Measurements from ENCODE around the gene TBC1D10A. TPM values are rescaled to one million over a fixed set of nuclear protein-coding genes. Genes with fewer than 3 reads are reported as not detected.
A peak's percentile ranks its signal among the peaks of the same experiment; 100 is the strongest.

The TBC1D10A gene
- total and polyA plus RNA-seq, 12 donors: 3.2 to 9.5 (median 5.7) TPM

DNA sequence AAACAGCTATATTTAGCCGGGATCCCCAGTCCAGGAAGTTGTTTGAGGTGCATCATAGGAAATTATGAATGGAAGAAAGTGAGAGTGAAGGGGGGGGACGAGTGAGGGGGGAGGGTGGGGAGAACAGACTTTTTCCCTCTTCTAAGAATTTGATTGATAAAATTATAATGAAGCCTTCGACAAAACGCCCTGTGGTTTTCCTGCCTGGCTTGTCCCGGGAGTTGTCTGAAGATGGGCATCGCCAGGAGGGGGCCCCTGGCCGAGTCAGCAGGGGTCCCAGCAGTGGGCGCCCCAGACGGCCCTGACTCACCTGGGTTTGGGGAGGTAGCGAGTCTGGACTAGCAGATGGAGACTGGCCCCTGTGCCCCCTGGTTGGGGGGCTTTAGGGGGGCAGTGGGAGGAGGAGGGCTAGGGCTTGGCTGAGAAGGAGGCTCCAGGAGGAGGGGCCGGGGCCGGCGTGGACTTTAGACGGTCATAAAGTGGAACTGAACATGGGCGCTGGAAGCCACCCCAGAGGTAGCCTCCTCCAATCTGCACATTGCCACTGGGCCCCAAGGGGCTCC lies 79.8 kb downstream of the TBC1D10A start:
- Histone ChIP-seq H3K9me3 (no peaks in the 10 kb centered on the region), H3K4me3 (peak overlapping the region in 8 of 10 donors; percentile 0 to 60 (median 47)), H3K27me3 (peaks cover 3 to 76% (median 68%) of the 10 kb centered on the region in 7 donors), H3K36me3 (peaks cover 0 to 17% (median 0%) of the 10 kb centered on the region in 9 donors), H3K4me1 (peaks cover 4 to 52% (median 19%) of the 10 kb centered on the region in 9 donors), H3K27ac (peak overlapping the region in 1 of 10 donors; percentile 88)
- TF ChIP-seq, protein P1, sequence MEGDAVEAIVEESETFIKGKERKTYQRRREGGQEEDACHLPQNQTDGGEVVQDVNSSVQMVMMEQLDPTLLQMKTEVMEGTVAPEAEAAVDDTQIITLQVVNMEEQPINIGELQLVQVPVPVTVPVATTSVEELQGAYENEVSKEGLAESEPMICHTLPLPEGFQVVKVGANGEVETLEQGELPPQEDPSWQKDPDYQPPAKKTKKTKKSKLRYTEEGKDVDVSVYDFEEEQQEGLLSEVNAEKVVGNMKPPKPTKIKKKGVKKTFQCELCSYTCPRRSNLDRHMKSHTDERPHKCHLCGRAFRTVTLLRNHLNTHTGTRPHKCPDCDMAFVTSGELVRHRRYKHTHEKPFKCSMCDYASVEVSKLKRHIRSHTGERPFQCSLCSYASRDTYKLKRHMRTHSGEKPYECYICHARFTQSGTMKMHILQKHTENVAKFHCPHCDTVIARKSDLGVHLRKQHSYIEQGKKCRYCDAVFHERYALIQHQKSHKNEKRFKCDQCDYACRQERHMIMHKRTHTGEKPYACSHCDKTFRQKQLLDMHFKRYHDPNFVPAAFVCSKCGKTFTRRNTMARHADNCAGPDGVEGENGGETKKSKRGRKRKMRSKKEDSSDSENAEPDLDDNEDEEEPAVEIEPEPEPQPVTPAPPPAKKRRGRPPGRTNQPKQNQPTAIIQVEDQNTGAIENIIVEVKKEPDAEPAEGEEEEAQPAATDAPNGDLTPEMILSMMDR (IDR thresholded peaks at IDR 0.05): no peak
- WGBS, 2 donors: 33 to 34% methylated on average over 15 of the region's 15 CpGs
- ATAC-seq: no peak
- no peak for DNase-seq
- intact Hi-C loops (cut with DNase I): loop anchor here in 3 of 10 donors (5.0 kb wide), 1 partner anchor 40 kb away; no protein-coding TSS in a partner anchor

DNA sequence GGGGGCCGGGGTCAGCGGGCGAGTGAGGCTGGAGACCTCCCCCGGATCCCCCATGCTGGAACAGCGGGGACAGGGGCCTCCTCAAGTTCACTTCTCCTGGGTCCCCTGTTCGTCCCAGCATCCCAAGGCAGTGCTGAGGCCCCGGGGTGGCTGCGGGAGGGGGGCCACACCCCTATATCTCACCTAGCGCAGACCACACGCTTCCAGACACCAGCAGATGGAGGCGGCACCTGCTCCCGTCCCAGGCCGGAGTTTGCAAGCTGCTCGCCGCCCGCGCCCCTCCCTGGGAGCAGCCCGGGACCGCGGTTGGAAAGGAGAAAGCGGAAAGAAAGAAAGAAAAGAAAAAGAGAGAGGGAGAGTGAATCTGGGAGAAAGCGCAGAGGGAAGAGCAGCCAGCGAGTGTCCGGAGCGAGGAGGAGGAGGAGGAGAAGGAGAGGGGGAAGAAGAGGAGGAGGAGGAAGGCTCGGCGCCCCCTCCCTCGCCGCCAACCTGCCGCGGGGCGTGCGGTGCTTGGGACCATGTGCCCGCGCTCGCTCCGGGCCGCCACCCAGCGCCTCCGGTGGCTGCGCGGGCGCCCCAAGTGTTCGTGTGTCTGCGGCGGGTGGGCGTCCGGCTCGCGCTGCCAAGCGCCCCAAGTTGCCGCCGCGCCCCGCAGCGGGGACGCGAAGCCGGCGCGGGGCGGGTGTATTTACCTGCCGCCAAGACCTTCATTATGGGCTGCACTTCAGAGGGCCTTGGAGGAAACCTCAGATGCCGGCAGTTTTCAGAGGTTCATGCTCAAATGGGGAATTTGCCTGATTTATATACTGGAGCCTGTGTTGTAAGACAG lies 80.5 kb downstream of the TBC1D10A start, which contains the start of gene LIF:
TSS of gene LIF (minus strand) at position 775 of the 829 bp plus-strand sequence. CDS start at position 711, 64 bp downstream.
- TF ChIP-seq, protein P1 (IDR thresholded peaks at IDR 0.05): peak in 2 of 9 donors; percentile 15 to 27
- H3K27me3 ChIP-seq: peaks cover 3 to 79% (median 69%) of the 10 kb centered on the region in 7 donors
- peaks cover 0 to 17% (median 0%) of the 10 kb centered on the region in 9 donors for H3K36me3 ChIP-seq
- H3K4me1 ChIP-seq: peaks cover 4 to 46% (median 19%) of the 10 kb centered on the region in 9 donors
- WGBS, 2 donors: 0 to 1% methylated on average over 49 to 64 of the region's 64 CpGs
- peak within 1 kb of the TSS in 3 of 10 donors; percentile 12 to 88 (median 34) for H3K27ac ChIP-seq
- peak in 1 of 8 donors; percentile 17 for ATAC-seq
- no peaks in the 10 kb centered on the region for H3K9me3 ChIP-seq
- DNase-seq: no peak
- intact Hi-C loops (cut with DNase I): loop anchor here in 3 of 10 donors (5.0 kb wide), 1 partner anchor 39 kb away; no protein-coding TSS in a partner anchor
- H3K4me3 ChIP-seq: peak within 1 kb of the TSS; percentile 11 to 60 (median 47)

DNA sequence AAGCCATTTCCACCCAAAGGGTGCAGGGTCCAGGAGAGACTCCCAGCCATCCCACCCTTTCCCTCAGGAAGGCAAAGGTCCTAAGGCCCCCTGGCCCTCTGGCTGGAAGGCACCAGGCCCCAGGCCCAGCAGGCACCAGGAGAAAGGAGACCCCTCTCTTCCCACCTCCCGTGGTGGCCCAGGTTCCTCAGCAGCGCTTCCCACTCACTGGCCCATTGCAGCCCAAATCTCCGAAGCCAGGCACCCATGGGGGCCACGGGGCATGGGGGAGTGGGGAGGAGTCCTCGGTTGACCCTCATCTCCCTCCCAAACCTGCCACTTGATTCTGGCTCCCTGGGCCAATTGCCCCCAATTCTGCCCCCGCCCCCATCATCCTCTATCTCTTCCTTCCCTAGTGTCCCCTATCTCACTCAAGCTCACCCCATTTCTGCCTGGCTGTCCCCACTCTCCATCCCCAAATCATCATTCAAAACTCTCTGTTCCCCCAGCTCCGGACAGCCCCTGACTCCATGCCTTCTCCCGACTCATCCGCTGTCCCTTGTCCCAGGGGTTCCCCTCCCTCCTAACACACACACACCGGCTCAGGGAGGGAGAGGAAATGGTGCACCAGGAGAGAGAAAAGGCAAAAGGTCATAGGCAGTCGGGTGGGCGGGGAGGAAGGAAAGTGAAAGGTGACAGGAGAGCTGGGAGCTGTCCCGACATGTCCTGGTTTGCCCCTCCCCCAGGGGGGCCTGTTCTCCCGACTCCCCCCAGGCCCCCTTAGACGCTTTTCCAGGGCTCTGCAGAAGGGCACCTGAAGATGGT lies 81.4 kb downstream of the TBC1D10A start:
- peak in 1 of 8 donors; percentile 20 for ATAC-seq
- Histone ChIP-seq H3K36me3 (peaks cover 0 to 17% (median 0%) of the 10 kb centered on the region in 9 donors), H3K27ac (peak overlapping the region in 2 of 10 donors; percentile 12 to 88), H3K4me3 (peak overlapping the region; percentile 11 to 60 (median 47)), H3K9me3 (no peaks in the 10 kb centered on the region), H3K27me3 (peaks cover 3 to 82% (median 72%) of the 10 kb centered on the region in 7 donors), H3K4me1 (peaks cover 4 to 37% (median 19%) of the 10 kb centered on the region in 9 donors)
- intact Hi-C loops (cut with DNase I): loop anchor here in 3 of 10 donors (5.0 kb wide), 1 partner anchor 38 kb away; no protein-coding TSS in a partner anchor
- 44 to 46% methylated on average over 15 of the region's 15 CpGs for WGBS, 2 donors
- DNase-seq: no peak
- TF ChIP-seq, protein P1 (IDR thresholded peaks at IDR 0.05): no peak
